Stimulated activated CD8-positive, alpha-beta memory T cell treated with anti-CD3 and anti-CD28 coated beads, Interleukin-12 subunit alpha, Interleukin-12 subunit beta, amount 100 ng/mL, for 4 hours (primary cell): Measurements from ENCODE around the gene P2RY6.

Experiments
- DNase-seq: peaks from one replicate; pipeline ENCODE4 v3.0.0-alpha.2; 2020; ENCODE audit warnings: low read depth

Gene P2RY6

DNA sequence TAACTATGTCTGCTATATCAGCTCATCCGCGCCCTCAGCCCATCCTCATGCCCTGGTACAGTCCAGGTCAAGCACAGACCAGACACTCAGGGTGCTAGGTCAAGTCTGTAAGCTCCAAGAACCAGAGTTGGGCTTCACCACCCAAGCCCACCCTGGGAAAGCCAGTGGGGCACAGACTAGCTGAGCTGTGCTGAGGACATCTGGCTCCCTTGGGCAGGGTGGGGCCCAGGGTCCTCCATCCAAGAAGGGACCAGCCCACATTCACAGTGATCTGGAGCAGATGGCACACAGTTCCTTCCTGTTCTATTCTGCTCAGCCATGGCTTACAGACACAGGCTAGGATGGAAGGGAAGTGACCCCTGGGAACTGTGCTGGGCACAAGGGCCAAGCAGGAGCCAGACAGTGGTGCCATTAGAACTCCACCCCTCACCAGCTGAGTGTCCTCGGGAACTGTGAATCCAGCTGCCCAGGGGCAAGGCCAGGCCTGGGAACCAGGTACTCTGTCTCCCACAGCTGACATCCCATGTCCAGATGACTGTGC is 9.1 kb downstream of the P2RY6 start:
- no peak for DNase-seq

DNA sequence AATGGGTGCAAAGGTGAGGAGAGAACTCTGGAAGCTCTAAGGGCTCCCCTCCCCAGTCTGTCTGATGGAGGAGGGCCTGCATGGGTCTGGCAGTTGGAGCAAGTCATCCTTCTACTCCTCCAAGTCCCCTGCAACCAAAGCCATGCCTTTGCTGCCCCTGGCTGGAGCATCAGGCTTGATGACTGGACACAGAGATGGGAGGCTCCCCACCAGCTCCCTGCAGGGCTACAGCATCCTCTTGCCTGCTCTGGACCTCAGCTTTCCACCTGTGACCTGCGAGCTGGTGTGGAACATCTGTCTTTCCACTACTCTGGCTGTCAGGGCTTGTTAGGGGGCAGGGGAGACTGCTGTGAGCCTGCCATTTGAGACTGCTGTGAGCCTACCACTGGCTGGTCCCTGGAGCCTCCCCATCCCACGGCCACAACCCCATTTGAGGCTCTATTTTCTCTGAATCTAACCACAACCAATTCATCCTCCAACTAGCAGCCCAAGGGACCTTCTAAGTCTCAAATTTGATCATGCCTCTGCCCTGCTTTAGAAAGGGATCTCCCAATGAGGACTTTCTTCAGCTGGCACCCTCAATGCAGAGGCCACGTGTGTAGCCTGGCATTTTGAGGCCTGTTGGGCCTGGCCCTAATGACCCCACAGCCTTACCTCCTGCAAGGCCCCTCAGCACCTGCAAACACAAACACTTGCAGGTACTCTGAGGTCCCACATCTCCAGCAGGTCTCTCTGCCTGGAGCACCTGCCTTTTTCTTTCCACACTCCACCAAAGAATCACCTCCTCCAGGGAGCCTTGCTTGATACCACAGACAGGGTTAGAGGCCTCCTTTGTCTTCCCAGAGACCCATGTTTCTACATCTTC is 9.9 kb downstream of the P2RY6 start:
- no peak for DNase-seq

DNA sequence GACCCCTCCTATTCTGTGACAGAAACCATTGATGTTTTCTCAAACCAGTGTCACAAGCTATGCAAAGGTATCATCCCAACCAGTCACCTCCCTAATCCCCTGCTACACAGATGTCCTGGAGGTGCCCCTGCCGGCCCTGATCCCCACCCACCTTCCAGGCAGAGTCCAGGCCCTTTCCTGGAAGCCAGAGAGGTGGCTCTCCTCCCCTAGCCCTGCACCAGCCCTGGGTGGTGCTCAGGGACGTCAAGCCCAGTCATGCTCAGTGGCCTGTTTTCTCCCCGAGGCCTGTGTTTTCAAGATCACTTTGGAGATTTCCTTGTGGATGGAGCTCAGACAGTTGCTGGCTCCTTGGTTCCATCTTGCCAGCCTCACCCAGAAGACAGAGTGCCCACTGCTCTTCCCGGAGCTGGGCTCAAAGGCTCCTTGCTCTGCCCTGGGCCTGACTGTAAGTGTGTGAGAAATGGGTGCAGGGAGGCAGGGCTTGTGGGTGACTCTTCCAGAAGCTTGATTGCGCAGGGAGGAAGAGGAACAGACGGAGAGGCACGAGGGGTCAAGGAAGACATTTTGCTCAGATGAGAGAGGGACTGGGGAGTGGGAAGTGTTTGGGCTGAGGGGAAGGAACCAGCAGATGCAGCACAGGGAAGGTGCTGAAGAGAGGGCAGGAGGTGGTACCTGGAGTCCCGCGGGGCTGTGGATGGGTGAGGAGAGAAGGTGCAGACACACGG is 11.3 kb downstream of the P2RY6 start:
- no peak for DNase-seq

DNA sequence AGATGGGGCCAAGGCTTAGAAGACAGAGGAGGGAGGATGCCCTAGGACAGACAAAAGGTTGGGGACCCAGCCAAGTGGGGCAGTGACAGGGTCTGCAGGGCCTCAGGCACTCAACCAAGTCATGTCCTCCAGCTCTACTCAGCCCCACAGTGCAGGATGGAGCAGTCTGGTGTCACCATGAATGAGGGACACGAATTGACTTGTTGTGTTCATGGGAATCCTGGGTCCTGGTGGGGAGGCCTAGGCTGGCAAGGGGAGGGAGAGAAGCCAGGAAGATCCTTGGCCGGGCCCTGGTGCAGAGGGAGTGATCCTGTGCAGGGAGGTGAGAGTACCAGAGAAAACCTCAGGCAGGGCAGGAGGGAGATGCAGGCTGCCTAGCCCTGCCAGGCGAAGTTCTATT is 12.0 kb downstream of the P2RY6 start:
- no peak for DNase-seq

DNA sequence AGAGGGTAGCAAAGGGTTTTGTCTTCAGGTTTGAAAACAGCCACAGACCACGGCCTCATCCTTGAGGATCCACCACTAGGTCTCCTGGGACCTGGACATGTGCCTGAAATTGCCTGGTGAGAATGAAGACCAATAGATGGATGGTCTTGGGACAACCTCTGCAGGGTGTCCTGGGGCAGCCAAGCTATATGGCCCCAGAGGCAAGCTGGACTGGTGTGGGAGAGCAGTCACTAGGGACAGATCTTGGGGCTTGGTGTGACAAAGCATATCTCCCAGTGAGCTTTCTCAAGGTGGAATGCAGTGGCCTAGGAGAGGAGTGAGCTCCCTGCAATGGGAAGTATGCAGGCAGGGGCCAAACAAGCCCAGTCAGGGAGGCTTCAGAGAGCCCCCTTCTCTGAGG is 13.6 kb downstream of the P2RY6 start:
- no peak for DNase-seq

DNA sequence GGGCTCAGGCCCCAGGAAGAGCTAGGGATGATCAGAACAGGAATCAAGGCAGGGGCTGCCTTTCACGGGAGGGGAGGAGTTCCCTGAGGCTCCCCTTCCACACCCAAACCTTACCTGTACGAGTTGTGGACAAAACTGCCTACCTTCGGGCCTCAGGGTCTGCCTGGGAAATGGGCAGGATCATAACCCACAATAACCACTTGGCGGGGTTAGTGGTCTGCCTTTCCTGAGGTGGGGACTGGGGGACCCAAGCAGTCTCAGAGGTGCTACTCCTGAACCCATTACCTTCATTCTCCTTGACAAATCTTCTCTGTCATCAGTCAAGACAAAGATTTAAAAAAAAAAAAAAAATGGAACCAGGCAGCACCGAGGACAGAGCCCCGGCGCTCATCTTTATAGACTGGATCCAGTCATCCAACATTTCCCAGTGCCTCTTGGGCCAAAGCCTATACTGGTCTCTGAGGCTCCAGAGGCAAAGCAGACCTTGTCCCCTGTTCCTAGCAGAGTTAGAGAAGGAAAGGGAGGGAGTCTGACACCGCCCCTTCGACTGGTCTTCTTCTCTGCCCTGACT is 14.2 kb downstream of the P2RY6 start:
- no peak for DNase-seq

DNA sequence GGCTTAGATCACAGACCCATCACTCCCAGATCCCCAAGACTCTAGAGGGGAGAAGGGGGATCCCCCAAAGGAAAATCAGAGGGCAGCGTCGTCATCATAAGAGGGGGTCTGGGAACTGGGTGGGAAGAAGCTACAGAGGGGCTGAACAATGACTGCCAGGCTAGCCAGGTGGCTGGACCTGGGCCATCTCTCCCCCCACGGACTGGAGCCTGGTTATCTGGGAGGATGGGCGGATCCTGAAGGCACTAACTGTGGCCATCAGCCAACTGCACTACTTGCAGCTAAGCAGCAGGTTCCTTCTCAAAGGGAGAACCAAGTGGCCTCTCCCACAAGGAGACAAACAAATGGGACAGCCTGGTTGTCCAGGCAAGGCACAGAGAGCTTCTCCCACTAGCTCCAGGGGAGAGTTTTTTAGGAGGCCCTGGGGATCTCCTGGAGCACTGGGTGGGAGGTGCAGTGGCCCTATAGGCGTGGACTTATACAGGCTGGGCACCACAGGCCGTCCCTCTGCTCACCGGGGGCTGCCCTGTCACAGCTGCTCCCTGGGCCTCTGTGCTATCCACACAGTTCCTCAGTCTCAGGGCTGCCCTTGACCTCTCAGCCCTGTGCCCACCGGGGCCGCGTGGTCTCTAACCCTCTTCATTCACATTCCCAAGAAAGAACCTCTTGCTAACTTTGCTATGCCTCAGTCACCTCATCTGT is 15.4 kb downstream of the P2RY6 start:
- DNase-seq, result no peak

DNA sequence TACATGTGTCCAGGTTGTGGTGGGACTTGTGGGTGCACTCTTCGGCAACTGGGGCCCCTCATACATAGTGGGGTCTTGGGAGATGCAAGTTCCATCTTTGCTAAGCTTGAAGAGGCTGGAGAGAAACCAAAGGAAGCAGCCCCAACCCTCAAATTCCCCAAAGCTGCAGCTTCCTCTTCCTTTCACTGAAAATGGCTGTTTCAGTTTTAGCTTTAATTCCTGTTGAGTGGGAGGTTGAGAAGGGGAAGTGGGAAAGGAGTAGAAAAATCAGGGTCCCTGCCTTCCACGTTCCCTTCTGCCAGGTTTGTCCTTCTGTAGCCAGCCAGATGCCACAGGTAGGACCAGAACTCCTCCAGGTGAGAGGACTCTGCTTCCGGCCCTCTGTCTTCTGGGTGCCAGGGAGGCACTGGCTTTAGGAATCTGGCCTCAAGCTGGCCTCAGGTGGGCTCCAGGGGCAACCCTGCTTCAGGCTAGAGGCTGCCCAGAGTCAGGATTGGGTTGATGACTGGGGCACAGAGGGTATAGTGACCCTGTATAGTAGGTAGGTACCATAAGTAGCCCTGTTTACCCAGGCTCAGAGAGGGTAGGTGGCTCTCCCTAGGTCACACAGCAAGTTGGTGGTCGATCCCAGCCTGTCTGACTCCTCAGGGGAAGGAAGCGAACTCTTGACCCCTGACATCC is 16.2 kb downstream of the P2RY6 start:
- DNase-seq, result no peak

DNA sequence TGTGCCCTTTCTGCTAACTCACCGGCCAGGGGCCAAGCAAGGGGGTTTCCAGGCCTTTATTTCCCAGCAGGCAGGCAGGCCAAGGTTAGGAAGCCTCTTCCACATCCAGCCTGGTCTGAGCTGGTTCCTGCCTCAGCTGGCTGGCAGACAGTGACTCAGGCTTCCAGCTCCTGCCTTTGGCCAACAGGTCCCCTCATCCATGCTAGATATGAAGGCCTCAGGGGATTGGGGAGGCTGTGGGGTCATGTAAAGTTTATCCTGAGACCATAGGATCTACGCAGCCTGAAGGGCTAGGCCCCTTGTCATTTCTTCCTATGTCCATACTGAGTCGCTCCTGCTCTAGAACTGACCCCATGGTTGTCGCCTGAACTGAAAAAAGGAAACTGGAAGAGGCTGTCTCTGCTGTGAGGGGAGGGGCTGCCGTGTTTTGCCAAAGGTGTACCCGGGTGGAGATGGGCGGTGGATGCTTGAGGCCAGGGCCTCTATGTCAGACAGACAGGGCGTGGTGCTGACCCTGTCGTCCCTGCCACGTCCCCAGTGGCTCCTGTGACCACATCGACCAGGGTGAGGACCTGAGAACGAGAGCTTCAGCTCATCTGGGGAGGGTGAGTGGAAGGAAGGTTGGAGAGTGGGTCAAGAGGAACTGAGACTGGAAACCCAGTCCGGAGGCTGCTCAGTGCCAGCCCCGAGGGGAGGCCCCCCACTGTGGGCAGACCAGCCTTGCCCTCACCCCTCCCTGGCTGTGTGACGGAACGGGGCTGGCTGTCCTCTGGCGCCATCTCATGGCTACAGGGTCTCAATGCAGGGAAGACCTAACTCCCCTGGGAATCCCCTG is 17.0 kb downstream of the P2RY6 start:
- no peak for DNase-seq

DNA sequence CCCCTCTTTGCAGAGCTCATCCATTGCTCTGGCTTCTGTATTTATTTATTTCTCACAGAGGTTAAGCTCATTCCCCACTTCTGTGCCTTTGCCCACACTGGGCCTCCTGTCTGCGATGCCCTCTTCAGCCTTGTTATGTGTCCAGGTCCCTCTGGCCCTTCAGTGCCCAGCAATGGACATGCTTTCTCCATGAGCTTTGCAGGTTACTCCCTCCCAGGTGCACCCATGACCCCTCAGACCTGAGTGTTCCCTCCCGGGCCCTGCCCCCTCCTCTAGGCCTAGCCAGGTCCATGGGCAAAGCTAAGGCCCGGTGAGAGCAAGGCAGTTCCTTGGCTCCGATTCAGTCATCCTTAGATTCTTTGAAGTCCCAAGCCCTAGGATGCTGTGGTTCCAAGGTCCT is 18.4 kb downstream of the P2RY6 start:
- no peak for DNase-seq

DNA sequence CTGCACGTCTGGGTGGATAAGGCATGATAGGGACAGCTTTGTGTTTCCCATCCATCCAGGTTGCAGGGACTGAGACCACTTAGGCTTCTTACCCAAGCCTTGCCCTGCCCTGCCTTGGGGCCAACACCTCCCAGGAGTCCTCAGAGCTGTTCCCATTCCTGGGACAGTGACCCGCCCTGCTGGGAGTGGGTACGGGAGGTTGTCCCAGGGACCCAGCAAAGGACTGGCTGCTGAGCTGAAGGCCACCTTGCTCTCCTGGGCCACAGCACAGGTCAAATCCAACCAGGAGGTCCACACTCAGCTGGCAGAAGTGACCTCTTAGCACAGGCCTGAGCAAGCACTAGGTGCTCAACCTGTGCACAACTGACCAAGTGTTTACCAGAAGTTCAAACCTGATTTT is 19.1 kb downstream of the P2RY6 start:
- DNase-seq, result no peak

DNA sequence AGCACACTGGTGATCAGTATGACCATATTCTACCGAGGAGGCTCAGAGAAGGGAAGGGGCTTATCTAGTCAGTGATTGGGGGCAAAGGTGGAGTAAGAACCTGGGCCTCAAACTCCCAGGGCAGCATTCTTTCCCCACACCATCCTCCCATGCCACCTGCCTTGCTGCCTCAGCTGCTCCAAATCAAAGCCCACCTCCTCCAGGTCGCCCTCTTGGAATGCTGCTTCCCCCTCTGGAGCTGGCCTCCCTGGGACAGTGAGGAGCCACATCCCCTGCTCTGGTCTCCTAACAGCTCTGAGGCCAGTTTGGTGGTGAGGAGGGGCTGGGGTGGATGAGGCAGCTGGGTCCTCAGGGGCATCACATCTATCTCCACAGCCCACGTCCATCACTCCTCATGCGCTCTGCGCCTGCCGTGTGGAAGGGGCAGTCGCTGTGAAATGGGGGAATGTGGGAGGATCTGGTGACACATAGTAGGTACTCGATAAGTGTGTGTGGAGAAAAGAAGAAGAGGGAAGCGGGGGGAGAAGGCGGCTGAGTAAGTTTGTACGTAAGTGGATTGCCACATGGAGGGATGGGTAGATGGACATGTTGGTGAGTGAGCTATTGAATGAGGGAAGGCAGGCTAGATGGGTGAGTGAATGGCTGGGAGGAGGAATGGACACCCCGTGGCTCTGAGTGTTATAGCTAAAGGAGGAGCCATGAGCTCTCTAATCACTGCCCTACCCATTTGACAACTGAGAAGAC is 19.8 kb downstream of the P2RY6 start:
- no peak for DNase-seq

DNA sequence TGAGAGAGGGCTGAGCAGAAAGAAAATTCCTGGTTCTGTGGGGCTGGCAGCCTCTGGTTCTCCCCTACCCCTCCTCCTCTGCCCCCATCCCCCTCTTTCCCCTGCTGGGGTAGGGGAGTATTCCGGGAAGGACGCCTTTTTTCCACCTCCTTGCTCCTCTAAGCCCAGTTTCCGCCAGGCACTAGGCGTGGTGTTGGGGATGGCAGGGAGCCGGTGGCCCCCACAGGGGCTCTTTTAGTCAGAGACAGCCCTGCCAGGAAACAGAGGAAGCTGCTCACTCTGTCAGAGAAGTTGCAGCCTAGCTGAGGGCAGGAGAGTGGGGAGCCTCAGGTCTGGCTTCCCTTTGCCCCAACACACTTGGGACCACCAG is 20.4 kb downstream of the P2RY6 start:
- DNase-seq, result no peak

DNA sequence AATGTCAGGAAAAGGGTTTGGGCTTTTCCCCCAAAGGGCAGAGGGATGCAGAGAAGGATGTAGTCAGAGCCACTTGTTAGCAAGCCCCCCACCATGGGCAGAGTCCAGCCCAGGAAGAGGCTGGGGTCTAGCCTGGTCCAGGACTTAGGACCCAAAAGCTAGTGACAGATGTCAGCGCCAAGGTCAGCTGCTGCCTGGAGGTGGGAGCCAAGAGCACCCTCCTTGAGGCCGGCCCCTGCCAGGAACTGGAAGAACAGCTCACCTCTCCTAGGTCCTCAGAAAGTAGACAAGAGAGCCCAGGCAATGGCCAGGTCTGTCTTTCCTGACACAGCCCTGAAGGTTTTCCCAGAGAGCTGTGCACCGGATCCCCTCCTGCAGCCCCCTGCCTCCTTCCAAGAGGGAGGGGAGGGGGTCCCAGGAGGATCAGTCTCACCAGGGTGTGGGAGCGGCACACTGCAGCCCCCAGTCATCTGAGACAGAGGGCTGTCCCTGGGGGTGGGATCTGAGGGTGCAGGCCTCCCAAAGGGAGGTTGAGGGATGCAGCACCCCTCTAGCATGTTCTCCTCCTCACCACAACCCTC is 21.3 kb downstream of the P2RY6 start:
- DNase-seq, result no peak

DNA sequence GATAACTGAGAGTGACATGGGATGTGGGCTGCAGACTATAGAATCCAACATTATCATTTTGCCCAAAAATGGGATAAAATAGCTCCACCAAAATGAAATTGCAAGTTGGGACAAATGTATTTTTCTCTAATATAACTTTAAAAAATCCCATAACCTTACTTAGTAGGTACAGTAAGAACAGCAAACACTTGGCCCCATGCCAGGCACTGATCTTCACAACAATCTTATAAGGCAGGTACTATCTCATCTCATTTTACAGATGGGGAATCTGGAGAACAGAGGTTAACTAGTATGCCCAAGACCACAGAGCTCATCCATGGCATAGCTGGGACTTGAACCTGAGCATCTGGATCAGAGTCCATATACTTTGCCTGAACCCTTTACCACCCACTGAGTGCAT is 22.5 kb downstream of the P2RY6 start:
- DNase-seq, result no peak

DNA sequence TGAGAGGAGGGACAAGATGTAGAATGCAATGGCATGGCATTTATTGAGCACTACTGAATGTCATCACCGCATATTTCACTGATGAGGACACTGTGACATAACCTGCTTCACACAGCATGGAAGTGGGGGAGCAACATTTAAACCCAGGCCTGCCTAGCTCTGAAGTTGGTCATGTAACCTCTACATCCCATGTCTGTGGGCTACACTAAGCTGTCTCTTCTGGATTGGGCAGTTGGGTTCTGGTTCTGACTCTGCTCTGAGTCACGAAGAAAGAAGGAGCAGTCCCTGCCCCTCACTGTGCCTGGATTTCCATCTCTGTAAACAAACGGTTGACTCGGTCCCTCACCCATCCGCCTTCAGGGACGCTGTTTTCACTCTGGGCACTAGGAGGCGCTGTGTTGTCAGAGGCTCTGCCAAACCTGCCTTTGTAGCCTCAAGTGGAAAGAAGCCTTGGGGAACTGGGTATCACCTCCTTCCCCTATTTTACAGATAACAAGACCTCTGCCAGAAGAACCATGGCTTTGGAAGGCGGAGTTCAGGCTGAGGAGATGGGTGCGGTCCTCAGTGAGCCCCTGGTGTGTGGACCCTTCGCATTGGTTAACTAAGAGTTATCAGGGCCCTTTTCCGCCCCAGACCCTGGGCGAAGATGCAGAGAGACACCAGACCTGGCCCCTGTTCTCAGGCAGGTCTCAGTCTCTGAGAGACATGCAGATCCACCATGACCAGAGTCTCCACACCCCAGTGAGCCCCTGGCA is 23.3 kb downstream of the P2RY6 start:
- no peak for DNase-seq

DNA sequence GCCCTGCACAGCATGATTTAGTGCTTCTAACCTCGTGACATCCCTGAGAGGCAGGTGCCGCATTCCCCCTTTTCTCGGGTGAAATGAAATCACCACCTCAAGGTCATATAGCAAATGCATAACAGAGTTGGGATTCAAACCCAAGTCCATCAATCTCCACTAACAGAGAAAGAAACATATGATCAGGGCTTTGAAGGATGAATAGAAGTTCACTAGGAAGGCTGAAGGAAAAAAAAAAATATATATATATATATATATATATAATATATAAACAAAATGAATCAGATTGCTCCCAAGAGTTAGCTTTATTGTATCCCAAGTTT is 23.8 kb downstream of the P2RY6 start:
- no peak for DNase-seq

DNA sequence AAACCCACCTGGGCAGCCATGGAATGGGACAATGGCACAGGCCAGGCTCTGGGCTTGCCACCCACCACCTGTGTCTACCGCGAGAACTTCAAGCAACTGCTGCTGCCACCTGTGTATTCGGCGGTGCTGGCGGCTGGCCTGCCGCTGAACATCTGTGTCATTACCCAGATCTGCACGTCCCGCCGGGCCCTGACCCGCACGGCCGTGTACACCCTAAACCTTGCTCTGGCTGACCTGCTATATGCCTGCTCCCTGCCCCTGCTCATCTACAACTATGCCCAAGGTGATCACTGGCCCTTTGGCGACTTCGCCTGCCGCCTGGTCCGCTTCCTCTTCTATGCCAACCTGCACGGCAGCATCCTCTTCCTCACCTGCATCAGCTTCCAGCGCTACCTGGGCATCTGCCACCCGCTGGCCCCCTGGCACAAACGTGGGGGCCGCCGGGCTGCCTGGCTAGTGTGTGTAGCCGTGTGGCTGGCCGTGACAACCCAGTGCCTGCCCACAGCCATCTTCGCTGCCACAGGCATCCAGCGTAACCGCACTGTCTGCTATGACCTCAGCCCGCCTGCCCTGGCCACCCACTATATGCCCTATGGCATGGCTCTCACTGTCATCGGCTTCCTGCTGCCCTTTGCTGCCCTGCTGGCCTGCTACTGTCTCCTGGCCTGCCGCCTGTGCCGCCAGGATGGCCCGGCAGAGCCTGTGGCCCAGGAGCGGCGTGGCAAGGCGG is 24.5 kb downstream of the P2RY6 start:
- DNase-seq, result no peak

DNA sequence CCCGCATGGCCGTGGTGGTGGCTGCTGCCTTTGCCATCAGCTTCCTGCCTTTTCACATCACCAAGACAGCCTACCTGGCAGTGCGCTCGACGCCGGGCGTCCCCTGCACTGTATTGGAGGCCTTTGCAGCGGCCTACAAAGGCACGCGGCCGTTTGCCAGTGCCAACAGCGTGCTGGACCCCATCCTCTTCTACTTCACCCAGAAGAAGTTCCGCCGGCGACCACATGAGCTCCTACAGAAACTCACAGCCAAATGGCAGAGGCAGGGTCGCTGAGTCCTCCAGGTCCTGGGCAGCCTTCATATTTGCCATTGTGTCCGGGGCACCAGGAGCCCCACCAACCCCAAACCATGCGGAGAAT is 25.1 kb downstream of the P2RY6 start:
- DNase-seq, result no peak
